HepG2 (cell line): ENCODE measurements around the gene HES6. TPM values are rescaled to one million over a fixed set of nuclear protein-coding genes. Genes with fewer than 3 reads are reported as not detected.

Experiments used
- ATAC-seq: fragments of 200-7000 bp; cut with Tn5 transposase; 3 replicates; pipeline ENCODE4 v1.9.1; 2020; ENCODE audit warnings: mild to moderate bottlenecking, moderate library complexity
- BruUV-seq: library from RNA; stranded (reverse); fragments of 400-500 nt; replicated peaks from 2 replicates; lab custom pipeline; 2021; lab: Mats Ljungman, UMichigan
- CTCF ChIA-PET: fragments of 300-600 bp; formaldehyde crosslinking; extraction: SDS; loops from one replicate; lab custom pipeline; 2021; ENCODE audit warnings: low total read pairs, inconsistent platforms, low intra/inter-chr PET ratio; lab: Yijun Ruan, JAX
- POLR2A ChIA-PET: fragments of 350-600 bp; sonication (Branson Sonifier 250); formaldehyde crosslinking; loops from one replicate; lab custom pipeline; 2020; ENCODE audit warnings: antibody characterized with exemption, inconsistent platforms; lab: Yijun Ruan, JAX
- DNase-seq: peaks from one replicate; pipeline ENCODE4 v3.0.0-alpha.2; 2015; ENCODE audit warnings: low spot score
- FAIRE-seq: peaks from 3 replicates; lab custom pipeline; 2011; peaks lifted over from hg19 to GRCh38; lab: Jason Lieb, UNC
- H2AFZ ChIP-seq: one replicate; pipeline ENCODE4 v1.6.1; 2011; ENCODE audit warnings: low read length, inconsistent platforms
- H3K27ac ChIP-seq: fragments of 300-600 bp; 3 replicates; pipeline ENCODE4 v1.8.0; 2011; ENCODE audit warnings: mixed run types, mild to moderate bottlenecking, mixed read lengths, low read length, inconsistent platforms; ENCODE audit not compliant: insufficient read depth; ENCODE audit errors: extremely low read length
- H3K27me3 ChIP-seq, 2 experiments: fragments of 200-600 bp in 1 of 2; 2 replicates in 1 of 2; 3 replicates in 1 of 2; pipeline versions ENCODE4 v1.6.0 to v1.8.0; 2011; ENCODE audit warnings: low read length in 2 of 2, mild to moderate bottlenecking in 2 of 2, moderate library complexity in 2 of 2, inconsistent platforms in 1 of 2; ENCODE audit not compliant: insufficient read depth in 2 of 2, control insufficient read depth in 1 of 2
- H3K36me3 ChIP-seq, 2 experiments: fragments of 200-600 bp in 1 of 2; replicated peaks in 1 of 2; 2 replicates in 1 of 2; 3 replicates in 1 of 2; pipeline versions ENCODE4 v1.5.1 to v1.8.0; 2011; ENCODE audit warnings: low read length in 2 of 2, inconsistent platforms in 1 of 2; ENCODE audit not compliant: insufficient read depth in 2 of 2, control insufficient read depth in 1 of 2
- H3K4me1 ChIP-seq: 2 replicates; pipeline ENCODE4 v1.5.1; 2012; ENCODE audit warnings: low read length, inconsistent platforms; ENCODE audit not compliant: insufficient read depth
- H3K4me2 ChIP-seq: 2 replicates; pipeline ENCODE4 v1.6.0; 2011; ENCODE audit warnings: low read depth, low read length, inconsistent platforms
- H3K4me3 ChIP-seq, 3 experiments: fragments of 200-600 bp in 1 of 3; sonication (generic), shearing (Covaris generic) in 1 of 3; replicated peaks in 1 of 3; 2 replicates each; pipeline ENCODE4 v1.5.1; 2011 to 2016; ENCODE audit warnings: low read length in 3 of 3, inconsistent platforms in 2 of 3, low read depth in 2 of 3, mild to moderate bottlenecking in 2 of 3, control low read depth in 1 of 3, mixed read lengths in 1 of 3; ENCODE audit not compliant: insufficient read depth in 1 of 3
- H3K79me2 ChIP-seq: one replicate; pipeline ENCODE4 v1.6.1; 2011; ENCODE audit warnings: low read length, inconsistent platforms; ENCODE audit not compliant: insufficient read depth
- H3K9ac ChIP-seq: 2 replicates; pipeline ENCODE4 v1.6.0; 2011; ENCODE audit warnings: mild to moderate bottlenecking, low read depth, low read length, inconsistent platforms; ENCODE audit not compliant: insufficient read depth
- H3K9me3 ChIP-seq: 2 replicates; pipeline ENCODE4 v1.5.1; 2012; ENCODE audit warnings: mild to moderate bottlenecking, low read length
- H4K20me1 ChIP-seq: 2 replicates; pipeline ENCODE4 v1.6.0; 2011; ENCODE audit warnings: inconsistent platforms, mild to moderate bottlenecking, low read length, moderate library complexity; ENCODE audit not compliant: insufficient read depth
- NFKB2 ChIP-seq: sonication (generic); formaldehyde crosslinking; IDR thresholded peaks from 2 replicates; pipeline ENCODE4 v1.4.0; 2020; ENCODE audit warnings: missing genetic modification reagents, borderline replicate concordance
- RAD51 ChIP-seq: fragments of 450-650 bp; IDR thresholded peaks from 2 replicates; pipeline ENCODE4 v1.6.1; 2016; ENCODE audit warnings: borderline replicate concordance
- TOE1 ChIP-seq: sonication (generic); formaldehyde crosslinking; IDR thresholded peaks from 2 replicates; pipeline ENCODE4 v1.4.0; 2020; ENCODE audit warnings: mild to moderate bottlenecking, missing genetic modification reagents
- ZFP41 ChIP-seq: sonication (generic); formaldehyde crosslinking; IDR thresholded peaks from 2 replicates; pipeline ENCODE4 v1.4.0; 2020; ENCODE audit warnings: mild to moderate bottlenecking, missing genetic modification reagents, borderline replicate concordance
- ZNF296 ChIP-seq: sonication (generic); formaldehyde crosslinking; conservative IDR thresholded peaks from 2 replicates; pipeline ENCODE4 v1.5.0; 2020; ENCODE audit warnings: mild to moderate bottlenecking, missing genetic modification reagents
- ZNF354B ChIP-seq: sonication (generic); formaldehyde crosslinking; IDR thresholded peaks from 2 replicates; pipeline ENCODE4 v1.8.0; 2022; ENCODE audit warnings: mild to moderate bottlenecking, missing genetic modification reagents
- ZNF589 ChIP-seq: sonication (generic); formaldehyde crosslinking; conservative IDR thresholded peaks from 2 replicates; pipeline ENCODE4 v1.8.0; 2022; ENCODE audit warnings: mild to moderate bottlenecking, moderate library complexity, missing genetic modification reagents
- ZNF710 ChIP-seq: sonication (generic); formaldehyde crosslinking; IDR thresholded peaks from 2 replicates; pipeline ENCODE4 v1.5.0; 2020; ENCODE audit warnings: mild to moderate bottlenecking, missing genetic modification reagents, borderline replicate concordance
- WGBS: methylation state at CpG from one replicate; pipeline ENCODE4 v1.1.6; 2017; ENCODE audit warnings: low lambda C conversion rate; 5-methylcytosine and 5-hydroxymethylcytosine counted together
- in situ Hi-C: cut with HindIII; loops from 2 replicates; pipeline ENCODE4 v1.10.0; 2017; ENCODE audit warnings: low pct_unique_long_range_greater_than_20kb; ENCODE audit not compliant: extremely low pct_ligation_motif_present
- intact Hi-C: fragments of 100-400 bp; cut with micrococcal nuclease; formaldehyde crosslinking; loops from one replicate; pipeline ENCODE4 v1.10.0; 2022; ENCODE audit not compliant: unreplicated experiment
- polyA plus RNA-seq, 8 experiments: library from polyadenylated mRNA; depleted of rRNA in 3 of 8; stranded (reverse) in 7 of 8; unstranded in 1 of 8; fragments of >200 nt; fragmentation: Illumina TruSeq in 4 of 8; extraction: Trizol in 4 of 8; gene quantifications; 2 replicates each; pipeline versions ENCODE4 v1.2.1 to v1.2.3, GENCODE V29; 2011 to 2016; ENCODE audit warnings: low read depth in 4 of 8, missing spikeins in 1 of 8, mixed read lengths in 1 of 8; ENCODE audit not compliant: insufficient read depth in 1 of 8
- total RNA-seq, 5 experiments: library from RNA; depleted of rRNA; stranded (reverse); fragments of >200 nt; fragmentation: Illumina TruSeq; extraction: Trizol; gene quantifications; 2 replicates each; pipeline ENCODE4 v1.2.3, GENCODE V29; 2016; ENCODE audit warnings: low read depth in 1 of 5
- TF ChIP-seq, protein P1 (sequence below): sonication (generic); formaldehyde crosslinking; IDR thresholded peaks from 2 replicates; pipeline ENCODE4 v1.5.1; 2020; ENCODE audit warnings: mild to moderate bottlenecking, missing genetic modification reagents, borderline replicate concordance
- TF ChIP-seq, protein P2 (sequence below), 2 experiments: sonication (generic) in 1 of 2; formaldehyde crosslinking in 1 of 2; IDR thresholded peaks; 2 replicates each; pipeline versions ENCODE4 v1.5.1 to v1.6.1; 2011 to 2020; ENCODE audit warnings: borderline replicate concordance in 1 of 2, low read depth in 1 of 2, low read length in 1 of 2, mild to moderate bottlenecking in 1 of 2, missing genetic modification reagents in 1 of 2, moderate library complexity in 1 of 2
- TF ChIP-seq, protein P3 (sequence below): sonication (generic); formaldehyde crosslinking; IDR thresholded peaks from 2 replicates; pipeline ENCODE4 v1.5.0; 2020; ENCODE audit warnings: mild to moderate bottlenecking, missing genetic modification reagents
- TF ChIP-seq, protein P4 (sequence below): sonication (generic); formaldehyde crosslinking; IDR thresholded peaks from 2 replicates; pipeline ENCODE4 v1.8.1; 2023; ENCODE audit warnings: mild to moderate bottlenecking, missing genetic modification reagents, borderline replicate concordance

Gene HES6
- total and polyA plus RNA-seq, 2 of the 13 experiments (the other 11 are each of a cell fraction or from before 2014, with no cell fraction given) = 19.5 to 82.8 TPM

GRCh38 chr2:238250896-238251295 lies 11.1 kb upstream of the HES6 start:
- peaks cover 39 to 54% of the 10 kb centered on the region in 2 experiments for H3K36me3 ChIP-seq
- no peaks in the 10 kb centered on the region for H3K9me3 ChIP-seq
- no peak overlapping the region for H3K4me2 ChIP-seq
- no TSS peak for BruUV-seq
- H3K79me2 ChIP-seq = no peaks in the 10 kb centered on the region
- no peak overlapping the region for H2AFZ ChIP-seq
- no peaks in the 10 kb centered on the region for H3K4me1 ChIP-seq
- H3K27me3 ChIP-seq = no peaks in the 10 kb centered on the region
- intact Hi-C loops (no loop called here), in situ Hi-C loops (no loop called here)
- no peak for DNase-seq
- no peak overlapping the region for H3K4me3 ChIP-seq
- no peak overlapping the region for H3K27ac ChIP-seq
- ChIA-PET CTCF (no interaction called here), POLR2A (no interaction called here)
- H4K20me1 ChIP-seq = no peaks in the 10 kb centered on the region
- no peak overlapping the region for H3K9ac ChIP-seq
- no peak; the same call in 2 of the 3 replicates for ATAC-seq
- FAIRE-seq = no peak
- 98% methylated on average over 7 of the region's 7 CpGs for WGBS
- TF ChIP-seq RAD51 (no peak), ZNF589 (CRISPR knock-in tag) (no peak), ZNF354B (CRISPR knock-in tag) (no peak), ZNF710 (no peak), ZFP41 (CRISPR knock-in tag) (no peak), TOE1 (CRISPR knock-in tag) (no peak), NFKB2 (CRISPR knock-in tag) (no peak), ZNF296 (CRISPR knock-in tag) (no peak)
- TF ChIP-seq, protein P1, sequence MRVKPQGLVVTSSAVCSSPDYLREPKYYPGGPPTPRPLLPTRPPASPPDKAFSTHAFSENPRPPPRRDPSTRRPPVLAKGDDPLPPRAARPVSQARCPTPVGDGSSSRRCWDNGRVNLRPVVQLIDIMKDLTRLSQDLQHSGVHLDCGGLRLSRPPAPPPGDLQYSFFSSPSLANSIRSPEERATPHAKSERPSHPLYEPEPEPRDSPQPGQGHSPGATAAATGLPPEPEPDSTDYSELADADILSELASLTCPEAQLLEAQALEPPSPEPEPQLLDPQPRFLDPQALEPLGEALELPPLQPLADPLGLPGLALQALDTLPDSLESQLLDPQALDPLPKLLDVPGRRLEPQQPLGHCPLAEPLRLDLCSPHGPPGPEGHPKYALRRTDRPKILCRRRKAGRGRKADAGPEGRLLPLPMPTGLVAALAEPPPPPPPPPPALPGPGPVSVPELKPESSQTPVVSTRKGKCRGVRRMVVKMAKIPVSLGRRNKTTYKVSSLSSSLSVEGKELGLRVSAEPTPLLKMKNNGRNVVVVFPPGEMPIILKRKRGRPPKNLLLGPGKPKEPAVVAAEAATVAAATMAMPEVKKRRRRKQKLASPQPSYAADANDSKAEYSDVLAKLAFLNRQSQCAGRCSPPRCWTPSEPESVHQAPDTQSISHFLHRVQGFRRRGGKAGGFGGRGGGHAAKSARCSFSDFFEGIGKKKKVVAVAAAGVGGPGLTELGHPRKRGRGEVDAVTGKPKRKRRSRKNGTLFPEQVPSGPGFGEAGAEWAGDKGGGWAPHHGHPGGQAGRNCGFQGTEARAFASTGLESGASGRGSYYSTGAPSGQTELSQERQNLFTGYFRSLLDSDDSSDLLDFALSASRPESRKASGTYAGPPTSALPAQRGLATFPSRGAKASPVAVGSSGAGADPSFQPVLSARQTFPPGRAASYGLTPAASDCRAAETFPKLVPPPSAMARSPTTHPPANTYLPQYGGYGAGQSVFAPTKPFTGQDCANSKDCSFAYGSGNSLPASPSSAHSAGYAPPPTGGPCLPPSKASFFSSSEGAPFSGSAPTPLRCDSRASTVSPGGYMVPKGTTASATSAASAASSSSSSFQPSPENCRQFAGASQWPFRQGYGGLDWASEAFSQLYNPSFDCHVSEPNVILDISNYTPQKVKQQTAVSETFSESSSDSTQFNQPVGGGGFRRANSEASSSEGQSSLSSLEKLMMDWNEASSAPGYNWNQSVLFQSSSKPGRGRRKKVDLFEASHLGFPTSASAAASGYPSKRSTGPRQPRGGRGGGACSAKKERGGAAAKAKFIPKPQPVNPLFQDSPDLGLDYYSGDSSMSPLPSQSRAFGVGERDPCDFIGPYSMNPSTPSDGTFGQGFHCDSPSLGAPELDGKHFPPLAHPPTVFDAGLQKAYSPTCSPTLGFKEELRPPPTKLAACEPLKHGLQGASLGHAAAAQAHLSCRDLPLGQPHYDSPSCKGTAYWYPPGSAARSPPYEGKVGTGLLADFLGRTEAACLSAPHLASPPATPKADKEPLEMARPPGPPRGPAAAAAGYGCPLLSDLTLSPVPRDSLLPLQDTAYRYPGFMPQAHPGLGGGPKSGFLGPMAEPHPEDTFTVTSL (CRISPR knock-in tag) = no peak
- TF ChIP-seq, protein P2, sequence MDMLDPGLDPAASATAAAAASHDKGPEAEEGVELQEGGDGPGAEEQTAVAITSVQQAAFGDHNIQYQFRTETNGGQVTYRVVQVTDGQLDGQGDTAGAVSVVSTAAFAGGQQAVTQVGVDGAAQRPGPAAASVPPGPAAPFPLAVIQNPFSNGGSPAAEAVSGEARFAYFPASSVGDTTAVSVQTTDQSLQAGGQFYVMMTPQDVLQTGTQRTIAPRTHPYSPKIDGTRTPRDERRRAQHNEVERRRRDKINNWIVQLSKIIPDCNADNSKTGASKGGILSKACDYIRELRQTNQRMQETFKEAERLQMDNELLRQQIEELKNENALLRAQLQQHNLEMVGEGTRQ (IDR thresholded peaks at IDR 0.05; ENCODE audit: low read depth, low read length) = no peak
- TF ChIP-seq, protein P2 (CRISPR knock-in tag; IDR thresholded peaks at IDR 0.05; ENCODE audit: borderline replicate concordance) = no peak
- TF ChIP-seq, protein P3, sequence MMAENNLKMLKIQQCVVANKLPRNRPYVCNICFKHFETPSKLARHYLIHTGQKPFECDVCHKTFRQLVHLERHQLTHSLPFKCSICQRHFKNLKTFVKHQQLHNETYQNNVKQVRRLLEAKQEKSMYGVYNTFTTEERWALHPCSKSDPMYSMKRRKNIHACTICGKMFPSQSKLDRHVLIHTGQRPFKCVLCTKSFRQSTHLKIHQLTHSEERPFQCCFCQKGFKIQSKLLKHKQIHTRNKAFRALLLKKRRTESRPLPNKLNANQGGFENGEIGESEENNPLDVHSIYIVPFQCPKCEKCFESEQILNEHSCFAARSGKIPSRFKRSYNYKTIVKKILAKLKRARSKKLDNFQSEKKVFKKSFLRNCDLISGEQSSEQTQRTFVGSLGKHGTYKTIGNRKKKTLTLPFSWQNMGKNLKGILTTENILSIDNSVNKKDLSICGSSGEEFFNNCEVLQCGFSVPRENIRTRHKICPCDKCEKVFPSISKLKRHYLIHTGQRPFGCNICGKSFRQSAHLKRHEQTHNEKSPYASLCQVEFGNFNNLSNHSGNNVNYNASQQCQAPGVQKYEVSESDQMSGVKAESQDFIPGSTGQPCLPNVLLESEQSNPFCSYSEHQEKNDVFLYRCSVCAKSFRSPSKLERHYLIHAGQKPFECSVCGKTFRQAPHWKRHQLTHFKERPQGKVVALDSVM (CRISPR knock-in tag) = no peak
- TF ChIP-seq, protein P4, sequence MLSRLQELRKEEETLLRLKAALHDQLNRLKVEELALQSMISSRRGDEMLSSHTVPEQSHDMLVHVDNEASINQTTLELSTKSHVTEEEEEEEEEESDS (CRISPR knock-in tag) = no peak
